ENCODE data around the gene PLXNB1. TPM values are rescaled to one million over a fixed set of nuclear protein-coding genes. Genes with fewer than 3 reads are reported as not detected.

Gene PLXNB1
- total RNA-seq, 2 donors from 2014 or later = 2.4 to 4.1 TPM

GRCh38 chr3:48459773-48460516 is 30.1 kb upstream of the PLXNB1 start:
- Mint-ChIP-seq H3K4me3 (no peak overlapping the region), H3K27ac (no peak overlapping the region), H3K36me3 (ENCODE audit: low read depth) (no peaks in the 10 kb centered on the region), H3K4me1 (peaks cover 2% of the 10 kb centered on the region), H3K27me3 (no peaks in the 10 kb centered on the region)
- DNase-seq (no peak), ATAC-seq (no peak)
- H3K9me3 ChIP-seq (ENCODE audit: control insufficient read depth, low read length, poor library complexity, severe bottlenecking) = no peaks in the 10 kb centered on the region

GRCh38 chr3:48459331-48459730 is 29.4 kb upstream of the PLXNB1 start:
- H3K9me3 ChIP-seq (ENCODE audit: control insufficient read depth, low read length, poor library complexity, severe bottlenecking) = no peaks in the 10 kb centered on the region
- H3K27ac Mint-ChIP-seq = no peak overlapping the region
- DNase-seq = no peak
- H3K36me3 Mint-ChIP-seq (ENCODE audit: low read depth) = no peaks in the 10 kb centered on the region
- no peak for ATAC-seq
- peaks cover 2% of the 10 kb centered on the region for H3K4me1 Mint-ChIP-seq
- no peaks in the 10 kb centered on the region for H3K27me3 Mint-ChIP-seq
- H3K4me3 Mint-ChIP-seq = no peak overlapping the region

- H3K36me3 Mint-ChIP-seq (ENCODE audit: low read depth) = no peaks in the 10 kb centered on the region
- no peaks in the 10 kb centered on the region for H3K9me3 ChIP-seq (ENCODE audit: control insufficient read depth, low read length, poor library complexity, severe bottlenecking)
- no peak overlapping the region for H3K4me3 Mint-ChIP-seq
- peaks cover 2% of the 10 kb centered on the region for H3K4me1 Mint-ChIP-seq
- no peaks in the 10 kb centered on the region for H3K27me3 Mint-ChIP-seq
- DNase-seq (no peak), ATAC-seq (no peak)
- H3K27ac Mint-ChIP-seq = no peak overlapping the region
These were observed 26.6 kb upstream of the PLXNB1 start for GRCh38 chr3:48456456-48456855.

- peaks cover 15% of the 10 kb centered on the region for H3K4me1 Mint-ChIP-seq
- no peak for DNase-seq
- no peaks in the 10 kb centered on the region for H3K27me3 Mint-ChIP-seq
- H3K4me3 Mint-ChIP-seq = no peak overlapping the region
- no peak overlapping the region for H3K27ac Mint-ChIP-seq
- ATAC-seq = no peak
- no peaks in the 10 kb centered on the region for H3K9me3 ChIP-seq (ENCODE audit: control insufficient read depth, low read length, poor library complexity, severe bottlenecking)
- no peaks in the 10 kb centered on the region for H3K36me3 Mint-ChIP-seq (ENCODE audit: low read depth)
These were observed 21.4 kb upstream of the PLXNB1 start for GRCh38 chr3:48451270-48451669.

- peak; percentile 75 to 90 (median 79) for DNase-seq
- H3K4me1 Mint-ChIP-seq = peaks cover 23% of the 10 kb centered on the region
- H3K27ac Mint-ChIP-seq = peak within 1 kb of the TSS; percentile 95
- H3K27me3 Mint-ChIP-seq = no peaks in the 10 kb centered on the region
- peak within 1 kb of the TSS; percentile 94 for H3K4me3 Mint-ChIP-seq
- no peaks in the 10 kb centered on the region for H3K9me3 ChIP-seq (ENCODE audit: control insufficient read depth, low read length, poor library complexity, severe bottlenecking)
- no peaks in the 10 kb centered on the region for H3K36me3 Mint-ChIP-seq (ENCODE audit: low read depth)
- ATAC-seq = peak; percentile 99
These were observed 16.7 kb upstream of the PLXNB1 start, which contains the start of gene ATRIP for GRCh38 chr3:48446425-48447193. Gene ATRIP (plus strand): TSS chr3:48446737. CDS start chr3:48446846, 109 bp downstream.

- peak; percentile 2 for ATAC-seq
- Mint-ChIP-seq H3K27me3 (no peaks in the 10 kb centered on the region), H3K27ac (peak overlapping the region; percentile 95), H3K36me3 (ENCODE audit: low read depth) (no peaks in the 10 kb centered on the region), H3K4me3 (peak overlapping the region; percentile 94), H3K4me1 (peaks cover 25% of the 10 kb centered on the region)
- H3K9me3 ChIP-seq (ENCODE audit: control insufficient read depth, low read length, poor library complexity, severe bottlenecking) = no peaks in the 10 kb centered on the region
- no peak for DNase-seq
These were observed 16.1 kb upstream of the PLXNB1 start for GRCh38 chr3:48446043-48446424.

- H3K9me3 ChIP-seq (ENCODE audit: control insufficient read depth, low read length, poor library complexity, severe bottlenecking) = no peaks in the 10 kb centered on the region
- no peaks in the 10 kb centered on the region for H3K27me3 Mint-ChIP-seq
- H3K4me3 Mint-ChIP-seq = peak overlapping the region; percentile 94
- H3K36me3 Mint-ChIP-seq (ENCODE audit: low read depth) = no peaks in the 10 kb centered on the region
- DNase-seq = no peak
- H3K4me1 Mint-ChIP-seq = peaks cover 30% of the 10 kb centered on the region
- no peak for ATAC-seq
- peak overlapping the region; percentile 95 for H3K27ac Mint-ChIP-seq
These were observed 15.5 kb upstream of the PLXNB1 start for GRCh38 chr3:48445277-48445882.

GRCh38 chr3:48441940-48442339 is 12.1 kb upstream of the PLXNB1 start:
- H3K4me1 Mint-ChIP-seq = peaks cover 38% of the 10 kb centered on the region
- H3K4me3 Mint-ChIP-seq = peak overlapping the region; percentile 100

GRCh38 chr3:48440590-48440958 is 10.7 kb upstream of the PLXNB1 start:
- H3K36me3 Mint-ChIP-seq (ENCODE audit: low read depth) = peaks cover 4% of the 10 kb centered on the region
- no peaks in the 10 kb centered on the region for H3K9me3 ChIP-seq (ENCODE audit: control insufficient read depth, low read length, poor library complexity, severe bottlenecking)
- no peak for DNase-seq
- H3K27ac Mint-ChIP-seq = no peak overlapping the region
- peaks cover 30% of the 10 kb centered on the region for H3K4me1 Mint-ChIP-seq
- H3K4me3 Mint-ChIP-seq = peak overlapping the region; percentile 100
- no peaks in the 10 kb centered on the region for H3K27me3 Mint-ChIP-seq
- peak; percentile 3 for ATAC-seq

More at GRCh38 chr3:48441940-48442339, 12.1 kb upstream of the PLXNB1 start:
- H3K27me3 Mint-ChIP-seq = no peaks in the 10 kb centered on the region
- peaks cover 4% of the 10 kb centered on the region for H3K36me3 Mint-ChIP-seq (ENCODE audit: low read depth)
- ATAC-seq (no peak), DNase-seq (no peak)
- H3K9me3 ChIP-seq (ENCODE audit: control insufficient read depth, low read length, poor library complexity, severe bottlenecking) = no peaks in the 10 kb centered on the region
- H3K27ac Mint-ChIP-seq = no peak overlapping the region

GRCh38 chr3:48439820-48440589 is 10.1 kb upstream of the PLXNB1 start, which contains the start of the genes CCDC51 and TMA7:
Gene CCDC51 (minus strand): TSS chr3:48440119. CDS start chr3:48435128, 4,991 bp downstream.
Gene TMA7 (plus strand): TSS chr3:48440257. CDS start chr3:48440297, 40 bp downstream.
- Mint-ChIP-seq H3K4me1 (peaks cover 30% of the 10 kb centered on the region), H3K4me3 (peak within 1 kb of the TSS; percentile 100), H3K27ac (no peak within 1 kb of the TSS), H3K27me3 (no peaks in the 10 kb centered on the region), H3K36me3 (ENCODE audit: low read depth) (peaks cover 4% of the 10 kb centered on the region)
- DNase-seq = peak; percentile 93 to 96 (median 94)
- ATAC-seq = peak; percentile 96
- no peaks in the 10 kb centered on the region for H3K9me3 ChIP-seq (ENCODE audit: control insufficient read depth, low read length, poor library complexity, severe bottlenecking)

- DNase-seq = no peak
- Mint-ChIP-seq H3K36me3 (ENCODE audit: low read depth) (peaks cover 4% of the 10 kb centered on the region), H3K4me1 (peaks cover 34% of the 10 kb centered on the region), H3K4me3 (no peak overlapping the region), H3K27ac (no peak overlapping the region), H3K27me3 (no peaks in the 10 kb centered on the region)
- H3K9me3 ChIP-seq (ENCODE audit: control insufficient read depth, low read length, poor library complexity, severe bottlenecking) = no peaks in the 10 kb centered on the region
- ATAC-seq = no peak
These were observed 7.9 kb upstream of the PLXNB1 start for GRCh38 chr3:48437812-48438211.

- ATAC-seq = no peak
- Mint-ChIP-seq H3K4me3 (no peak overlapping the region), H3K27me3 (no peaks in the 10 kb centered on the region), H3K36me3 (ENCODE audit: low read depth) (peaks cover 4% of the 10 kb centered on the region), H3K27ac (no peak overlapping the region), H3K4me1 (peaks cover 32% of the 10 kb centered on the region)
- no peaks in the 10 kb centered on the region for H3K9me3 ChIP-seq (ENCODE audit: control insufficient read depth, low read length, poor library complexity, severe bottlenecking)
- no peak for DNase-seq
These were observed 7.0 kb upstream of the PLXNB1 start for GRCh38 chr3:48436855-48437254.

GRCh38 chr3:48436477-48436787 is 6.5 kb upstream of the PLXNB1 start:
- peaks cover 34% of the 10 kb centered on the region for H3K4me1 Mint-ChIP-seq
- ATAC-seq (no peak), DNase-seq (no peak)
- H3K9me3 ChIP-seq (ENCODE audit: control insufficient read depth, low read length, poor library complexity, severe bottlenecking) = no peaks in the 10 kb centered on the region
- H3K36me3 Mint-ChIP-seq (ENCODE audit: low read depth) = peaks cover 4% of the 10 kb centered on the region
- no peak overlapping the region for H3K27ac Mint-ChIP-seq
- H3K4me3 Mint-ChIP-seq = no peak overlapping the region
- H3K27me3 Mint-ChIP-seq = no peaks in the 10 kb centered on the region
